LNCaP clone FGC (cell line): ENCODE data around the gene PSMD5.
A peak's percentile ranks its signal among the peaks of the same experiment; 100 is the strongest.

Experiments used
- DNase-seq: peaks from one replicate; pipeline ENCODE4 v3.0.0-alpha.2; 2011; ENCODE audit warnings: low read depth
- H3K4me3 ChIP-seq: 2 replicates; pipeline ENCODE4 v1.5.1; 2011; ENCODE audit warnings: mild to moderate bottlenecking, low read depth, low read length, control low read depth
- CTCF ChIP-seq: IDR thresholded peaks from 2 replicates; pipeline ENCODE4 v1.5.1; 2012; ENCODE audit warnings: mild to moderate bottlenecking; ENCODE audit not compliant: control insufficient read depth, insufficient read depth; ENCODE audit errors: extremely low read depth

The PSMD5 gene

GRCh38 chr9:120842685-120843485 lies at the start of gene PSMD5:
Gene PSMD5 (minus strand): TSS chr9:120842922. CDS start chr9:120842909, 13 bp downstream.
- peak within 1 kb of the TSS; percentile 61 for H3K4me3 ChIP-seq
- no peak for TF ChIP-seq CTCF
- peak; percentile 92 for DNase-seq

- no peak for TF ChIP-seq CTCF
- no peak for DNase-seq
- H3K4me3 ChIP-seq = no peak overlapping the region
Measured at GRCh38 chr9:120891884-120892747, 49.4 kb upstream of the PSMD5 start.

- TF ChIP-seq CTCF = no peak
- no peak overlapping the region for H3K4me3 ChIP-seq
- no peak for DNase-seq
Measured at GRCh38 chr9:120891245-120891883, 48.6 kb upstream of the PSMD5 start.

GRCh38 chr9:120890320-120891244 lies 47.9 kb upstream of the PSMD5 start:
- DNase-seq = no peak
- no peak for TF ChIP-seq CTCF
- H3K4me3 ChIP-seq = no peak overlapping the region

GRCh38 chr9:120889606-120890271 lies 47.0 kb upstream of the PSMD5 start:
- no peak for TF ChIP-seq CTCF
- H3K4me3 ChIP-seq = no peak overlapping the region
- DNase-seq = peak; percentile 56
